Astrocyte of the spinal cord (primary cell): ENCODE measurements around the gene SLC25A34.

Experiments
- DNase-seq: peaks from one replicate; pipeline ENCODE4 v3.0.0; 2011; ENCODE audit warnings: low read depth, low spot score
- H3K4me3 ChIP-seq: 2 replicates; pipeline ENCODE4 v1.5.1; 2011; ENCODE audit warnings: low read depth, mild to moderate bottlenecking, low read length, moderate library complexity
- CTCF ChIP-seq: IDR thresholded peaks from 2 replicates; pipeline ENCODE4 v1.5.1; 2012; ENCODE audit warnings: low read depth, mild to moderate bottlenecking, low read length, inconsistent platforms
- in situ Hi-C: cut with HindIII; loops from 2 replicates; pipeline ENCODE4 v1.10.0; 2017; ENCODE audit warnings: low sequenced_read_pairs

The SLC25A34 gene

GRCh38 chr1:15742339-15742801 lies 6.3 kb downstream of the SLC25A34 start, which contains the start of gene TMEM82:
Gene TMEM82 (plus strand): TSS chr1:15742499. CDS start chr1:15742560, 61 bp downstream.
- no peak for DNase-seq
- in situ Hi-C loops = no loop called here
- TF ChIP-seq CTCF = no peak

GRCh38 chr1:15744122-15744679 lies 8.1 kb downstream of the SLC25A34 start:
- in situ Hi-C loops = no loop called here
- TF ChIP-seq CTCF = no peak
- DNase-seq = no peak
- no peak overlapping the region for H3K4me3 ChIP-seq

More at GRCh38 chr1:15742339-15742801, 6.3 kb downstream of the SLC25A34 start, which contains the start of gene TMEM82:
- H3K4me3 ChIP-seq = no peak within 1 kb of the TSS

- H3K4me3 ChIP-seq = no peak overlapping the region
- DNase-seq = no peak
- in situ Hi-C loops = no loop called here
- TF ChIP-seq CTCF = no peak
Observed at GRCh38 chr1:15747378-15747777, 11.3 kb downstream of the SLC25A34 start.

- in situ Hi-C loops = no loop called here
- TF ChIP-seq CTCF = no peak
- DNase-seq = no peak
- no peak overlapping the region for H3K4me3 ChIP-seq
Observed at GRCh38 chr1:15748264-15748663, 12.2 kb downstream of the SLC25A34 start.

- DNase-seq = no peak
- no peak overlapping the region for H3K4me3 ChIP-seq
- no peak for TF ChIP-seq CTCF
- in situ Hi-C loops = no loop called here
Observed at GRCh38 chr1:15748690-15749398, 12.8 kb downstream of the SLC25A34 start.

- in situ Hi-C loops = no loop called here
- no peak overlapping the region for H3K4me3 ChIP-seq
- no peak for TF ChIP-seq CTCF
- no peak for DNase-seq
Observed at GRCh38 chr1:15749399-15750291, 13.6 kb downstream of the SLC25A34 start.
